GM21447 (cell line): Measurements from ENCODE around the gene KIF18B.

Source experiments
- ATAC-seq: cut with Tn5 transposase; IDR thresholded peaks from one replicate; pipeline ENCODE4 v1.9.1; 2021; ENCODE audit not compliant: unreplicated experiment

The KIF18B gene

GRCh38 chr17:44884941-44885340 is 62.6 kb downstream of the KIF18B start:
- ATAC-seq, result no peak

GRCh38 chr17:44881145-44881544 is 66.4 kb downstream of the KIF18B start:
- no peak for ATAC-seq

DNA sequence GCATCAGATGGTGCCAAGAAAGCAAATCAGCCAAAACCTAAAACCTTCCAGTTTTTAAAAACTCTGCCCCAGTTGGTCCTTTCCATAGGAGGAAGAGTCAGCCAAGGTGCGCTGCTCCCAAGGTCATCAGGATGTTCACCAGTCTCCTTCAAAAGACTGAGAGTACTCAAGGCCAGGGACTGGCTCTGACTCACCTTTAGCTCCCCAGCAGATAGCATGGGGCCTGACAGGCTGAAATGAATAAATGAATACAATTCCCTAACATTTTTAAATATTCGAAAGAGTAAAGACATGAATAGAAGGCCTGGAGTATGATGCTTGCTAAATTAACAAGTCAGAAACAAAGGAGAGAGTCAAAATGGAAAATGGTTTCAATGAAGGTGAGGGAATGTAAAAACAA is 67.5 kb downstream of the KIF18B start:
- ATAC-seq, result no peak

GRCh38 chr17:44879376-44879775 is 68.2 kb downstream of the KIF18B start:
- no peak for ATAC-seq

GRCh38 chr17:44878627-44879221 is 68.8 kb downstream of the KIF18B start:
- no peak for ATAC-seq

- ATAC-seq, result no peak
These were observed 70.5 kb downstream of the KIF18B start for GRCh38 chr17:44877121-44877520.

GRCh38 chr17:44875761-44876160 is 71.8 kb downstream of the KIF18B start:
- no peak for ATAC-seq
